Measurements from ENCODE around the gene ZNF460. TPM values are rescaled to one million over a fixed set of nuclear protein-coding genes. Genes with fewer than 3 reads are reported as not detected.

Gene ZNF460
- total RNA-seq, 1 donor from 2014 or later = 24.0 TPM

- Histone ChIP-seq H3K9me3 (replicated peaks) (peaks cover 27% of the 10 kb centered on the region), H3K27ac (replicated peaks) (peak overlapping the region; percentile 93), H3K4me3 (peak overlapping the region; percentile 94), H3K27me3 (ENCODE audit: low read depth) (no peaks in the 10 kb centered on the region), H3K4me1 (peaks cover 32% of the 10 kb centered on the region), H3K36me3 (peaks cover 33% of the 10 kb centered on the region)
- TF ChIP-seq CTCF (IDR thresholded peaks at IDR 0.05; ENCODE audit: borderline replicate concordance) = no peak
- no peak for DNase-seq
- intact Hi-C loops (cut with micrococcal nuclease) = no loop called here
Observed at GRCh38 chr19:57321116-57321515, 40.8 kb downstream of the ZNF460 start.

DNA sequence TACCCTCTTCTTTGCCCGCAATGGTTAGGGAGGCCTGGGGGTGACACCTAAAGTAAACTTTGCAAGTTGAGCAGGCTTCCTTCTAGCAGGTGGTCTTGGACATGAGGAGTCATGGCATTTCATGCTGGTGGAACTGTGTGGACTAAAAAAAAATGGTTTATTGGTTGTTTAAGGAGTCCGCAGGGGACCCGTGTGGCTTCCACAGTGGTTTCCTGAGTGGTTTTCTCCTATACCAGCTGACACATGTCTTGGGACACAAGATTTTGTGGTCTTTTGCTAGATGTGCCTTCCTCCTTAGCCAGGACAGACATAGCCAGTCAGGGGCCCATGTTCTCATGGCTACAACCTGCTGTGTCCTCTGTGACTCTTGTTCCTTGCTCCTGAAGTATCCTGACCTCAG lies 41.5 kb downstream of the ZNF460 start:
- no peaks in the 10 kb centered on the region for H3K27me3 ChIP-seq (ENCODE audit: low read depth)
- no peak for TF ChIP-seq CTCF (IDR thresholded peaks at IDR 0.05; ENCODE audit: borderline replicate concordance)
- intact Hi-C loops (cut with micrococcal nuclease) = no loop called here
- H3K36me3 ChIP-seq = peaks cover 39% of the 10 kb centered on the region
- no peak for DNase-seq
- H3K27ac ChIP-seq (replicated peaks) = no peak overlapping the region
- H3K4me3 ChIP-seq = peak overlapping the region; percentile 94
- H3K9me3 ChIP-seq (replicated peaks) = peaks cover 33% of the 10 kb centered on the region
- H3K4me1 ChIP-seq = peaks cover 32% of the 10 kb centered on the region

- peaks cover 27% of the 10 kb centered on the region for H3K4me1 ChIP-seq
- TF ChIP-seq CTCF (IDR thresholded peaks at IDR 0.05; ENCODE audit: borderline replicate concordance) = no peak
- peaks cover 70% of the 10 kb centered on the region for H3K36me3 ChIP-seq
- no peak overlapping the region for H3K27ac ChIP-seq (replicated peaks)
- intact Hi-C loops (cut with micrococcal nuclease) = no loop called here
- peaks cover 64% of the 10 kb centered on the region for H3K9me3 ChIP-seq (replicated peaks)
- DNase-seq = no peak
- no peak overlapping the region for H3K4me3 ChIP-seq
- no peaks in the 10 kb centered on the region for H3K27me3 ChIP-seq (ENCODE audit: low read depth)
Observed at GRCh38 chr19:57324992-57325391, 44.7 kb downstream of the ZNF460 start.

- intact Hi-C loops (cut with micrococcal nuclease) = no loop called here
- no peaks in the 10 kb centered on the region for H3K27me3 ChIP-seq (ENCODE audit: low read depth)
- peaks cover 87% of the 10 kb centered on the region for H3K36me3 ChIP-seq
- H3K27ac ChIP-seq (replicated peaks) = no peak overlapping the region
- H3K9me3 ChIP-seq (replicated peaks) = peaks cover 82% of the 10 kb centered on the region
- H3K4me3 ChIP-seq = no peak overlapping the region
- DNase-seq = no peak
- peaks cover under 1% of the 10 kb centered on the region for H3K4me1 ChIP-seq
- no peak for TF ChIP-seq CTCF (IDR thresholded peaks at IDR 0.05; ENCODE audit: borderline replicate concordance)
Observed at GRCh38 chr19:57327993-57328392, 47.7 kb downstream of the ZNF460 start.

- intact Hi-C loops (cut with micrococcal nuclease) = no loop called here
- no peak overlapping the region for H3K4me3 ChIP-seq
- H3K27me3 ChIP-seq (ENCODE audit: low read depth) = no peaks in the 10 kb centered on the region
- TF ChIP-seq CTCF (IDR thresholded peaks at IDR 0.05; ENCODE audit: borderline replicate concordance) = no peak
- H3K9me3 ChIP-seq (replicated peaks) = peaks cover 53% of the 10 kb centered on the region
- DNase-seq = no peak
- peak overlapping the region; percentile 18 for H3K27ac ChIP-seq (replicated peaks)
- peaks cover 23% of the 10 kb centered on the region for H3K4me1 ChIP-seq
- peaks cover 30% of the 10 kb centered on the region for H3K36me3 ChIP-seq
Observed at GRCh38 chr19:57334191-57334590, 53.9 kb downstream of the ZNF460 start.

GRCh38 chr19:57338877-57339276 lies 58.6 kb downstream of the ZNF460 start:
- peak overlapping the region; percentile 83 for H3K27ac ChIP-seq (replicated peaks)
- intact Hi-C loops (cut with micrococcal nuclease) = no loop called here
- no peaks in the 10 kb centered on the region for H3K27me3 ChIP-seq (ENCODE audit: low read depth)
- no peak for DNase-seq
- TF ChIP-seq CTCF (IDR thresholded peaks at IDR 0.05; ENCODE audit: borderline replicate concordance) = no peak
- peaks cover 30% of the 10 kb centered on the region for H3K4me1 ChIP-seq
- peaks cover 12% of the 10 kb centered on the region for H3K9me3 ChIP-seq (replicated peaks)
- no peak overlapping the region for H3K4me3 ChIP-seq
- H3K36me3 ChIP-seq = peaks cover 2% of the 10 kb centered on the region
